Right renal pelvis (tissue), 4 donors: ENCODE measurements around the gene TRPM3. TPM values are rescaled to one million over a fixed set of nuclear protein-coding genes. Genes with fewer than 3 reads are reported as not detected.

Experiments used
- DNase-seq, 4 donors: peaks; one replicate each; pipeline ENCODE4 v3.0.0-alpha.2; 2013; ENCODE audit warnings: low read depth in 4 of 4, low spot score in 3 of 4, missing footprints in 1 of 4
- polyA plus RNA-seq, 4 donors: library from polyadenylated mRNA; unstranded; fragments of 120-200 nt; gene quantifications; one replicate each; pipeline ENCODE4 v1.2.1, GENCODE V29; 2013; ENCODE audit not compliant: insufficient read length in 4 of 4

The TRPM3 gene
- 10 to 100 TPM; 12.9 to 16.4 (median 14.1) TPM for polyA plus RNA-seq

DNA sequence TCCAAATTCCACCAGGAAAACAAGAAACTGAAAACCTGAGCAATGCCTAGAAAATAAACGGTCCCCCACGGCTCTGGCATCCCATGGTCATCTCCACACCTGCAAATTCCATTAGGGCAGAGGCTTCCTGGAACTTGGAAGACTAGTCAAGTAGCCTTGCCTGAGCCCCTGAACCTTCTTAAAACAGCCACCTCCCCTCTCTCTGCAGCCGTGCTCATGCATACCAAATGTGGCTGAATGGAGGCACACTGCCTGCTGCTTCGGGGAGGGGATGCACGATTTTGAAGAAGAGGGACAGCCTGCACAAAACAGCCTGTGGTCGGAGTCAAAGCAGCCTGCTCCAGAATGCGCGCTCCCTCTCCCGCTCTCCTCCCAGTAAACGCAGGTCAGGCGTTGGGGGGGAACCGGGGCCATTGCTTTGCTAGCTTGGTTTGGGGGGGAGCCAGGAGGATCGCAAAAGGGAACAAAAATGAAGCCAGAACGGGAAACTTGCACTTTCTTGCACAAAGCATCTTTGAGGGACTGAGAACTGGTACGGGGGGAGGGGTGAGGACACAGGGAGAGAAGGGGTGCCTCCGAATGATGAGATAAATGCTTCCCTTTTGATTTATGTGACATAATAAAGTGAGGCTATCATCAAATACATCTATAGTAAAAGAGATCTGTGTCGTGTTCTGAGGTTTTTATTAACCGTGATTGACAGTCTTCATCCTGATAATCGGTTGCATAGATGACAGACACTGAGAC lies at the start of gene TRPM3:
Gene TRPM3 (minus strand): TSS at position 347 of the 747 bp plus-strand sequence. CDS start 267 bp downstream, at position 80.
- no peak for DNase-seq

DNA sequence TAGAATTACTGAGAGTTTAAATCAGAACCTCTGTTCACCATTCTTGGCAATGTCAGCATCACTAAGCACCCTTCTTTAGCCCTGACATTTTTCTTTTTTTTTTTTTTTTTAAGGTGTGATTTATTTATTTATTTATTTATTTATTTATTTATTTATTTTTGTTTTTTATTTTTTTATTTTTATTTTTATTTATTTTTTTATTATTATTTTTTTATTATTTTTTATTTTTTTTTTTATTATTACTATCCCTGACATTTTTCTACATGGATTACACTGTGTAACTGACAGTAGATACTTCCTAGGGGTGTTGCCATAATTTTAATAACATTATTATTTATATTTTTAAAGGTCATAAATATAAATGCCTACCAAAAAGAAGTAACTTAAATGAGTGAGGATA lies 47.0 kb upstream of the TRPM3 start:
- no peak for DNase-seq

DNA sequence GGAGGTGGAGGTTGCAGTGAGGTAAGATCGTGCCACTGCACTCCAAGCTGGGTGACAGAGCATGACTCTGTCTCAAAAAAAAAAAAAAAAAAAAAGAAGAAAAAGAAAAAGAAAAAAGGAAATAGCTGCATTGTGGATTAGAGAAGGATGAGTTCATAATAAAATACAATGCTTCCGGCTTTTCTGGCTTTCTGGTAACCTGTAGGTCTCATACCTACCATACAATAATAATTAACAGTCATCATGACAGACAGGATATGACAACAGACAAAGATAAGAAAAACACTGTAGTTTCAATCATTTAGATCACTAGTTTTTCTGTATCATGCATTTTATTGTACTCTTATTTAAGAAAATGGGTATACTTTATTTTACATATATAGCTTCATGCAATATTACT lies 40.7 kb upstream of the TRPM3 start:
- no peak for DNase-seq

DNA sequence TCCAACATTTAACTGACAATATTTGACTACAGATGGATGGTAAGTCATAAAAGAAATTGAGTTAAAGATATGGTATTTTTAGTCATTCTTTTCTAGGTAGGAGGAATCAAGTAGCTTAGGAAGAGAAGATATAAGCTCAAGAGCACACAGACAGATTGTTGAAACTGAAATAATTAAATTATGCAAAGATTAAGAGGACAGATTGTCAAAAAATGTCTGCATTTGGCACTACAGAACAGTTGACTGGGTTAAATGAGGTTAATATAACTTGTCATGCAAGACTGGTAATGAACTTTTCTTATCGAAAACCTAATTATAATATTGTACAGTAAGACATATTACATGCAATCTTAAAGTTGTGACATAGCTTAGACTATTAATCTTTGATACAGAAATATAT lies 36.3 kb upstream of the TRPM3 start:
- no peak for DNase-seq

DNA sequence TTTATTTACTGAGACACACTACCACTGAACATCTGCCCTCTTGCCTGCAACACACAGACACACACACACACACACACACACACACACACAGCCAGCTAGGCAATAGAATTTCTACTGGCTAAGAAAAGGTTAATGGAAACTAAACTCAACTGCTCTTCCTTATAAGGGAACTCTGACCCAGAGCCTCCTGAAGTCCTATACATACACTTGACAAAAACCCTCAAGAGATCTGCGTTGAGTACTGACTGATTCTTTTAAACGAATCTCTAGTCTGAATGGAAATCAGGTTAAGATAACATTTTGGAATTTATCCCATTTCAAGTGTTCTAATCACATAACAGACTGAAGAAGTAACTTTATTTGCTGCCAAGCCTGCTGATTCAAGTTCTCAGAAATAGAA lies 25.9 kb upstream of the TRPM3 start:
- no peak for DNase-seq

DNA sequence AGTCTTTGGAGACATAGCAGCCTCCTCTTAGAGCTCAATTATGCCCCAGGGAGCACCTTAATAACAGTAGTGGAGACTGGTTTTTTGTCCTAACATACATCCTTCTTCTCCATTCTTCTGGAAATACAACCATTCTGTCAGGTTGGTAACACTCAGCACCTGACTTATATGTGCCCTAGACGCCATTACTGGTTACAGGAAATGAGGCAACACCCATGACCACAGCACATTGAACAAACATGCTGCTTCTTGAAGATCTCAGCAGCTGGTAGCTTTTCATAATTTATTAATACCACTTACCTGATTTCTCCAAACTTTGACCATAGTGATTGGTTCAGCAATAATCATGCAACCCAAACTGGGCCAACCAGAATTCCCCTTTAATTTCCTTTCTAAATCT lies 25.1 kb upstream of the TRPM3 start:
- DNase-seq, result no peak

DNA sequence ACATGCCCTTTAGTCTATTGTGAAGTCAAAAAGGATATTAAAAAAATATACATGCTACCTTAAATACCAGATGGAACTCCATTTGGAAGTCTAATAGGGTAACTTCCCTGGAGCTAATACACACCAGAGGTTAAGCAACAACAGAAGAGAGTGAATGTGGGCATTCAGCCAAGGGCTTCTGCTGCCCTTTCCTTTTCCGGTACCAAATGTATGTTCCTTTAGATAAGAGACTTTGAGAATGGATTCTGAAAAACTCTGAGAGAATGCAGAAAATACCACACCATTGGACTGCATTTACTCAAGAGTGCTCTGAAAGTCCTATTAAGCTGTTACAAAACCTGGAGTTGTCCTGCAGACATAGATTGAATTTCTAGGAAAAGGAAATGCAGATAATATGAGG lies 23.8 kb upstream of the TRPM3 start:
- DNase-seq, result peak in 2 of 4 donors; percentile 8 to 22

DNA sequence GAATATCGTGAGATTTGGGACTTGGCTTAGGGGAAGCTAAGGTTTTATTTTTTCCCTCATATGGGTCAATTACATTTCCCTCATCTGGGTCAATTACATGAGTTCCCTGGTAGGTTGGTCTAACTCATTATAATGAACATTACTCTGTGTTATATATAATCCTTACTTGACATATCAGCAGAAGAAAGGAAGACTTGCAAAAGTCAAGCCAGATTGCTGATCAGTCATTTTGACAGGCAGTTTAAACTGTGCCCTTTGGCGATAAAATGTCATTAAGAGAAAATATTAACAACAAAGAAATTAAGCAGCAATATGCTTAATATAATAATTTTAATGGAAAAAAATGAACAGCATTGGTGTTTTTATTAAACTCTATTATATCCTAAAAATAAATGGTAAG lies 23.1 kb upstream of the TRPM3 start:
- no peak for DNase-seq

DNA sequence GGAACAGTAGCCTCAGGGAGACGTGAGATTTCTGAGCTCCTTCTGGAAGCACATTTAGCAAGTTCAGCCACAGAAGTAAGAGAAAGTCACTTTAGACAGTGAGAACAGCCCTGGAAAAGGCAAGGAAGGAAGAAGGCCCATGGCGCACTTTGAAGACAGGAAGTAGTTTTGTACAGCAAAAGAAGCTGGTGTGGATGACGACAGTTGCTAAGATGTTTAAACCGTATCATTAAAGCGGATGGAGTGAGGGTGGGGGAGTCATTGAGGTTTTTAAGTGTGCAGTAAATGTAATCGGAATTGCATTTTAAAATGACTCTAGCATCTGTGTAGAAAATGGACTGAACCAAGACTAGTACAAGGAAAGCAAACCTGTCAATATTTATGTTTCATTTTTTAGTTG lies 15.3 kb upstream of the TRPM3 start:
- DNase-seq, result no peak

DNA sequence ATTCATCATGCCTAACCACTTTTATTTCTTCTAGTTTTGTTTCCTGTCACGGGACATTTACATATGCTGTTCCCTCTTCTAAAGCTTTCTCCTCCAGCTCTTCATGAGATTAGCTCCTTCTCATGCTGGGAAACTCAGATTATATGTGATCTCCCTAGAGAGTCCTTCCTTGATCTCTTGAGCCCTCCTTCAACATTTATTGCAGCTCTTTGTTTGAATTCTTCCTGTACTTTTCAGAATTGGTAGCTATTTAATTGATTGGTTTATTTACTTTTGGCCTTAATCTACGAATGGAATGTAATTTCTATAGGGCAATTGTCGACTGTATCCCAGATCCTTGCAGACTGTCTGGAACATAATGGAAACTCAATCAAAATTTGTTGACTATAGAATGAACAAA lies 9.7 kb upstream of the TRPM3 start:
- no peak for DNase-seq

DNA sequence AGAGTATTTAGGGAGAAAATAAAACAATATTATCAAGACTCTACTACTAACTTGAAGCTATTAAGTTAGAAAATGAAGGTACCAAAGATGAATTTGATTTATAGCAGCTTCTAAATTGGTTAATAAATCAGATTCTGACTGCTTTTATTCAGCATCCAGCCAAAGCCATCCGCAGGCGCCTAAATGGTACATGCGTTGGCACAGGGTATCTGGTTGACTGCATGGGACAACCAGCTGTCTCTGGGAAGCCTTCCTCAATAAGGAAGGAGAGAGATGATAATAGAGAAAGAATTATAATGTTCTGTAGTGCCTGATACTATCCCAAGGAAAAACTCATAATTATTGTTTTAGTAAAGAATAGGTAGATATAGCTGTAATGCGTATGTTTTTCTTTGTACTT lies 9.1 kb upstream of the TRPM3 start:
- DNase-seq, result no peak

DNA sequence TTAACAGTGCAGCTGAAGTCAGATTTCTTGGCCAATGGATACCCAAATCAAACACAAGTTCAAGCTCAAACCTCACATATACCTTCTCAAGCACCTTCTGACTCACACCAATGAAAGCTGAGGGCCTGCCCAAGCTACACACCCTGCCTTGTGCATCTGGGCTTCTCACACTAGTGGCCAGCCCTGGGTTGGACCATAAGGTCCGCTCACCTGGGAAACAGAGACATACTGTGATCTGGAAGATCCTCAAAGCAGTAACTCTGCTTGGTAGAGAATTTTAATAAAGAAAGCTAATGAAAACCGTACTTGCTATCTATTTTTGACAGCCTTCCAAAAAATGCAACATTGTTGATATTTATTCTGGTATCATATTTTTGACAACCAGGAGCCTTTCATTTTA lies 7.4 kb upstream of the TRPM3 start:
- DNase-seq, result no peak

DNA sequence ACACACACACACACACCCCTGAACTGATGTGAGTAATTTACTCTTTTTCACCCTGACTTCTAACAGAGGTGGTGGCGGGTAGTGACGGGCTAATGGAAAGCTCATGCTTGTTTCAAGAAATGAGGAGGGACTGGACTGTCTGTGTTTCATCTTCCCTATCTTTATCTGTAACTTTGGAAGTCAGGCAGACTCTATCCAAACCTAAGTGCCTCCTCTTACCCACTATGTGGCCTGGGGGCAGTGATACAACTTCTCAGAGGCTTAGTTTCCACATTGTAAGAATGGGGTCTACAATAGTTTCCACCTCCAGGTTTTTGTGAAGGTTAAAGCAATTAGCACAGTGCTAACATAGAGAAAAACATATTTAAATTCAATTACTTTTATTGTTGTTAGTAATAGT lies 5.9 kb upstream of the TRPM3 start:
- no peak for DNase-seq

DNA sequence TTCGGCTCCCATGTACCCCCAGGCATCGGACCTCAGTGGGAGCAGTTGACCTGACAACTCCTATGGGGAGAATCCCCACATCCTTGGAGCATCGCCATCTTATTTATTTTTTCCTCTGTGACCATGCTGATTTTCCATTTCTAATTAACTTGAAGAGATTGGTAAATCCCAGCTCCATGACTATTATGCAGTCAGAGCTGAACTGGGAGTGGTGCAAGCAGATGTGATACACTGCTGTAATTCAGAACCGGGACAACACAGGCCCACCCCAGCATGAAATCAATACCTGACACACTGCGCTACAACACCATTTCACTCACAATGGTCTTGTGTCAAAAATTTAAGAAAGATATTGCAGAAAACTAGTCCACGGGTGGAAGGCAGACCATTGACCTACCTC lies 1.0 kb upstream of the TRPM3 start:
- DNase-seq, result no peak

DNA sequence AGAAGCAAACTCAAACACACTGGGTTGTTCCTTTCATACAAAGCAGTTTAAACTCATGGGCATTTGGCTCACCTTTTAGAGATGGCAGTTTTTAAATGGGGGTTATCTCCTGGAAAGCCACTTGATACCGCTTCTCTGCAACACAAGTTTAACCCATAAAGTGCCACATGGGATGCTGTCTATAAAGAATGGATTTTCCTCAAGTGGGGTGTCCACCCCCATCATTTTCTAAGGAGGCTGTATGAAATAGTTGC lies 528 bp upstream of the TRPM3 start:
- DNase-seq, result no peak

DNA sequence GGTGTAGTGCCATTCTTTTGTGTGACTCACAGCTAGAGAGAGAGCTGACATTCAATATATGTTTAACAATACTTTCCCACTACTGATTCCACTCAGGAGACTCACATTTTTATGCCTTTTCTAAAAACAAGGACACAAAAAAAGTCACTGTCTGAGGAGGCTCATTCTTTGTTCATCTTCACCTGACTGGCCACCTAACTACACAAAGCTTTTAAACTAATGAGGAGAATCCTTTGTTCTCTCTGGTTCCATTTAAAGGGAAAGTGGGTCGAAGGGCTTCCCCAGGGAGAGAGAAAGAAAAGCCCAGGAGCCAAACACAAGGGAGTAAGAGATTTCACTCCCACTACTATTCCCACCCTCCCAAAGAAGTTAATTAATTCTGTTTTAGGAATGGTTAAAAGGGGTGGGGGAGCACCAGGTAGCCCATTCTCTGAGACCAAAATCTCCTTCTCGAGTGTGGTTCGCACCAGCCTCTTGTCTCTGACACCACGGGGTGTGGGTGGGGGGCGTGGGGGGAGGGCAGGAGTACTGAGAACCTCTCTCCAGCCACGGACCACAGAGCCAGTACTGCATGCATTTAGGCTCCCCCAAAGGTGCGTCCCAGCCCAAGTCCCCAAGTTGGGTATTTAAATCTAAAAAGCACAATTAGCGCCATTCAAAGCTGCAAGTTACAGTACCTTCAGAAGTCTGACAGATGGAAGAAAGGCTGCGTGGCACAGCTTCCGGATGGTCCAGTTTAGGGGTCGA lies 747 bp downstream of the TRPM3 start:
- no peak for DNase-seq

DNA sequence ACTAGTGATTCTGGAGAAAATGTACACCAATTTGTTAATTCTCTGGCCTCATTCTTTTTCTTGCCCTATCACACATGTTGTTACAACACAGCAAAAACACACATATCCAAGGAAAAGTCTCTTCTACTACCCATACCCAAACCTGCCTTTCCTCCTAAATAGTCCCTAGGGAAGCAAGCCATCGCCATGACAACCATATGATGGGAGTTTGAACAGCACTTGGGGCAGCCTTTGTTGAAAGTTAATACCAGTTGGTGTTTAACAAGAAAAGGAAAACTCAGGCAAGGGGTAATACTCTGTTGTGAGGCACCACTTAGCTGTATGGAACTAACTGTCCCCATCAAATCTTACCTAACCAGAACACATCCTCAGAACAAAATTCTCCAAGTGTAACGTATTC lies 1.7 kb downstream of the TRPM3 start:
- DNase-seq, result no peak

DNA sequence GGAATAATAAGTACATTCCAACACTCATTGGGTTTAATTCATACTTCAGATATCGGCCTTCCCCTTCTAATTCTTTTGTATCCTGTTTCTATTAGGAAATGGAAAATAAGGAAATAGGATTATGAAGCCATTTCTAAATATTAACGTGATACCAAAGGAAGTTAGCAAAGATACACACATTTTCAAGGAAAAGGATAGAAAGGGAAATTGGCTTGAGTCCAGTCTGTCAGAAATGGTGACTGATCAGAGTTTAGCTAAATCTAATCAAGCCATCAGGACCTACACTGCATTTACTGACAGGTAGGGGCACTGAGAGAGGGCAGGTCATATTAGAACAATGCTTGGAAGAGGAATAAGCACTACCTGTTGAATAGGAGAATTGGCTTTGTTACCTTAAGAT lies 3.1 kb downstream of the TRPM3 start:
- no peak for DNase-seq

DNA sequence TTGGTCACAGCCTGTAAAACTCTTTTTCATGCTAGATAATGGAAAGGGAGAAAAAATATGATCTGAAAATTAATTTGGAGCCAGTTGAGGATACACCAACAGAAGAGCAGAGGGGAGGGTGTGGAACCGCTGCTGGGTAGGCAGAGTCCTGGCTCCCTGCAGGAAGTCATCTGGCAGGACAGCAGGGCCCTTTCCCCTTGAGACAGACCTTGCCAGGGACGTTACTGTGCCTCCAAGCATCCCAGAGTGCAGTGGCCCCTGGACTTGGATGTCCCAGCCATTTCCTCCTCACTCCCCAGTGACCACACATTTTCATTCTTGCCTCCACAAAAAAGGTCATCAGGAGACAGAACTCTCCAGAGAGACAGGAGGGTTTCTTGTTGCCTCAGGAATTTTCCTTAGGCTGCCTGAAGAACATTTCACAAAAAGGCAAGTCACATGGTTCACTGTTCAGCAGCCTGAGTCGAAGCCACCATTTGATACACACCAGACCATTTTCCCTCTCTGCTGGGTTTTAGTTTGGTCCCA lies 5.9 kb downstream of the TRPM3 start:
- DNase-seq, result no peak

DNA sequence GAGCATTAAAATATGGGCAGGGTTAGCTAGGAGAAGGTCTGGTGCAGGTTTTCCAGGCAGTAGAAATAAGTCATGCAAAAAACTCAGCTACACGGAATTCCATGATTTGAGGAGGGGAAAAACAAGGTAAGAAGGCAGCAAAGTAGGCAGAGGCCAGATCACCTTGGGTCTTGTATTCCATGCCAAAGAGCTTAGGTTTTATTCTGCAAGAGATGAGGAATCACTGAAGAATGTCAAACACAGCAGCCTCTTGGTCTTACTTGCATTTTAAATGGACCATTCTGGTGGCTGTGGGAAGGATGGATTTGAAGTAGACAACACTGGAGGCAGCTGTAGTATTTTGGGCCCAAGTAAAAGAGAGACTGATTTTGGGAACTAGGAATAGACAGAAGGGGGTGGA lies 8.6 kb downstream of the TRPM3 start:
- DNase-seq, result no peak

DNA sequence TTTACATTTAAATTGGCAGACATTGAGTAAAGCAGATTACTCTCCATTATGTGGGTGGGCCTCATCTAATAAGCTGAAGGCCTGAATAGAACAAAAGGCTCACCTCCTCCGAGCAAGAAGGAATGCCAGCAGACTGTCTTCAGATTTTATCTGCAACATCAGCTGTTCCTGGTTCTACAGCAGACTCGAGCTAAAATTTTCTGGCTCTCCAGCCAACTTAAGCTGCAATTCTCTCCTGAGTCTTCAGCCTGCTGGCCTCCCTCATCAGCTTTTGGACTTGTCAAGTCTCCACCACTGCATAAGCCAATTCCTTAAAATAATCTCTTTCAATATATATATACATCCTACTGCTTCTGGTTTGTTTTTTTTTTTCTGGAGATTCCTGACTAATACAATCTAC lies 12.5 kb downstream of the TRPM3 start:
- DNase-seq, result no peak

DNA sequence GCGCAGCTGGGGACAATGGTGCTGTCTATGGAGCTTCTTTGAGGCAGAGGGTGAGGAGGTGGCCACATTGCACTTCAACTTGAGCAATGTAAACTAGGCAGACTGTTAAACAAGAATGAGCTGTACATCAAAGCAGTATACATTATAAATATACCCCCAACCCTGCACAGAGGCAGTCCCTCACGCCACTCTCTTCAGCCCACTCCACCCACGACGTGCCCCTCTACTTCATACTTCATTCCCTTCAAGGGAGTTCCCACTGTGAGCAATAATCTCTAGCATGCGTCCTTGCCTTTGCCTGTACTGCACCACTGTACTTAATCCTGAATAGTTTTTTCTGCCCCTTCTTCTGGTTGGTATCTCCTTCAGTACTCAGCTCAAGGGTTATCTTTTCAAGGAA lies 14.4 kb downstream of the TRPM3 start:
- DNase-seq, result no peak
